Measurements from ENCODE around the gene TNF. TPM values are rescaled to one million over a fixed set of nuclear protein-coding genes. Genes with fewer than 3 reads are reported as not detected.
A peak's percentile ranks its signal among the peaks of the same experiment; 100 is the strongest.

Gene TNF
- polyA plus RNA-seq, 3 donors, result 7.1 to 13.7 (median 9.6) TPM

- H3K4me3 Mint-ChIP-seq, result peak overlapping the region; percentile 79 to 81
- Histone ChIP-seq H2AFZ (ENCODE audit: insufficient read depth, low read depth, low read length, poor library complexity, severe bottlenecking) (no peak overlapping the region), H3K36me3 (replicated peaks in 1 of 2; ENCODE audit: control insufficient read depth in 1 of 2, insufficient read depth in 2 of 2, low read length in 2 of 2) (no peaks in the 10 kb centered on the region), H3K9me3 (replicated peaks in 1 of 2; ENCODE audit: control insufficient read depth in 1 of 2, insufficient read depth in 1 of 2, low read length in 2 of 2) (no peaks in the 10 kb centered on the region), H3K9ac (ENCODE audit: insufficient read depth, low read length, poor library complexity, severe bottlenecking) (peak overlapping the region; percentile 75), H4K20me1 (ENCODE audit: insufficient read depth, low read length) (no peaks in the 10 kb centered on the region), H3K27me3 (ENCODE audit: control insufficient read depth in 2 of 2, insufficient read depth in 2 of 2, low read length in 2 of 2) (no peaks in the 10 kb centered on the region), H3K4me1 (ENCODE audit: control insufficient read depth in 1 of 2, insufficient read depth in 2 of 2, low read length in 2 of 2) (peaks cover 84 to 85% of the 10 kb centered on the region in 2 donors), H3K4me2 (replicated peaks; ENCODE audit: extremely low read depth, low read length, poor library complexity, severe bottlenecking) (peak overlapping the region; percentile 78), H3K4me3 (replicated peaks in 1 of 3; ENCODE audit: low read depth in 2 of 3, low read length in 3 of 3) (peak overlapping the region in 2 of 3 experiments; percentile 4 to 66), H3K27ac (ENCODE audit: low read depth in 1 of 2, low read length in 2 of 2) (peak overlapping the region; percentile 96 to 98), H3K79me2 (ENCODE audit: insufficient read depth, low read length) (peaks cover 15% of the 10 kb centered on the region)
- peak overlapping the region; percentile 91 to 98 (median 94) for H3K27ac Mint-ChIP-seq
- intact Hi-C loops (cut with micrococcal nuclease), result loop anchor here in 1 of 2 donors (1.0 to 2.0 kb wide), 2 partner anchors 8 to 27 kb away; partner anchors contain the start of gene LST1
- peaks cover 15 to 26% of the 10 kb centered on the region in 2 donors for H3K36me3 Mint-ChIP-seq
- peaks cover 84% of the 10 kb centered on the region for H3K4me1 Mint-ChIP-seq
- peak; percentile 94 to 97 (median 95) for DNase-seq
- TF ChIP-seq CTCF (IDR thresholded peaks at IDR 0.05), result no peak
- peaks cover 0 to 4% (median 0%) of the 10 kb centered on the region in 3 donors for H3K27me3 Mint-ChIP-seq (ENCODE audit: low read depth in 3 of 3)
- no peaks in the 10 kb centered on the region for H3K9me3 Mint-ChIP-seq
- WGBS (ENCODE audit: insufficient coverage), result 0% methylated on average over 4 of the region's 7 CpGs
Observed at GRCh38 chr6:31559958-31560696, 15.2 kb upstream of the TNF start.

GRCh38 chr6:31560697-31561058 lies 14.7 kb upstream of the TNF start:
- H3K9ac ChIP-seq (ENCODE audit: insufficient read depth, low read length, poor library complexity, severe bottlenecking), result peak overlapping the region; percentile 75
- Mint-ChIP-seq H3K4me1 (peaks cover 87% of the 10 kb centered on the region), H3K36me3 (peaks cover 18 to 26% of the 10 kb centered on the region in 2 donors), H3K4me3 (peak overlapping the region; percentile 79 to 81), H3K9me3 (no peaks in the 10 kb centered on the region), H3K27me3 (ENCODE audit: low read depth in 3 of 3) (peaks cover 0 to 4% (median 0%) of the 10 kb centered on the region in 3 donors), H3K27ac (peak overlapping the region; percentile 91 to 98 (median 94))
- no peaks in the 10 kb centered on the region for H4K20me1 ChIP-seq (ENCODE audit: insufficient read depth, low read length)
- peaks cover 15% of the 10 kb centered on the region for H3K79me2 ChIP-seq (ENCODE audit: insufficient read depth, low read length)
- peak overlapping the region; percentile 96 to 98 for H3K27ac ChIP-seq (ENCODE audit: low read depth in 1 of 2, low read length in 2 of 2)
- H3K4me1 ChIP-seq (ENCODE audit: control insufficient read depth in 1 of 2, insufficient read depth in 2 of 2, low read length in 2 of 2), result peaks cover 84 to 85% of the 10 kb centered on the region in 2 donors
- no peaks in the 10 kb centered on the region for H3K36me3 ChIP-seq (replicated peaks in 1 of 2; ENCODE audit: control insufficient read depth in 1 of 2, insufficient read depth in 2 of 2, low read length in 2 of 2)
- H2AFZ ChIP-seq (ENCODE audit: insufficient read depth, low read depth, low read length, poor library complexity, severe bottlenecking), result no peak overlapping the region
- H3K9me3 ChIP-seq (replicated peaks in 1 of 2; ENCODE audit: control insufficient read depth in 1 of 2, insufficient read depth in 1 of 2, low read length in 2 of 2), result no peaks in the 10 kb centered on the region
- H3K4me2 ChIP-seq (replicated peaks; ENCODE audit: extremely low read depth, low read length, poor library complexity, severe bottlenecking), result peak overlapping the region; percentile 78
- H3K4me3 ChIP-seq (replicated peaks in 1 of 3; ENCODE audit: low read depth in 2 of 3, low read length in 3 of 3), result peak overlapping the region in 2 of 3 experiments; percentile 4 to 66
- intact Hi-C loops (cut with micrococcal nuclease), result loop anchor here in 1 of 2 donors (1.0 kb wide), 1 partner anchor 8 kb away; no protein-coding TSS in a partner anchor
- TF ChIP-seq CTCF (IDR thresholded peaks at IDR 0.05), result no peak
- H3K27me3 ChIP-seq (ENCODE audit: control insufficient read depth in 2 of 2, insufficient read depth in 2 of 2, low read length in 2 of 2), result no peaks in the 10 kb centered on the region
- DNase-seq, result no peak
